Ishikawa (cell line): ENCODE data around the gene GRAMD1B.

Source experiments
- CEBPB ChIP-seq: IDR thresholded peaks from 2 replicates; pipeline ENCODE4 v1.6.1; 2012
- CREB1 ChIP-seq: IDR thresholded peaks from 2 replicates; pipeline ENCODE4 v1.6.1; 2012; ENCODE audit warnings: low read depth
- EGR1 ChIP-seq: IDR thresholded peaks from 2 replicates; pipeline ENCODE4 v1.6.1; 2012
- EP300 ChIP-seq: IDR thresholded peaks from 2 replicates; pipeline ENCODE4 v1.6.1; 2012; ENCODE audit warnings: borderline replicate concordance
- FOXM1 ChIP-seq: IDR thresholded peaks from 2 replicates; pipeline ENCODE4 v1.6.1; 2012; ENCODE audit warnings: low read depth, borderline replicate concordance
- NFIC ChIP-seq: IDR thresholded peaks from 2 replicates; pipeline ENCODE4 v1.6.1; 2012
- RAD21 ChIP-seq: IDR thresholded peaks from 2 replicates; pipeline ENCODE4 v1.6.1; 2012; ENCODE audit warnings: low read depth
- TAF1 ChIP-seq: IDR thresholded peaks from 2 replicates; pipeline ENCODE4 v1.6.1; 2012; ENCODE audit warnings: low read depth, mild to moderate bottlenecking
- TCF12 ChIP-seq: IDR thresholded peaks from 2 replicates; pipeline ENCODE4 v1.6.1; 2012; ENCODE audit warnings: low read depth
- TEAD4 ChIP-seq: IDR thresholded peaks from 2 replicates; pipeline ENCODE4 v1.6.1; 2012
- YY1 ChIP-seq: IDR thresholded peaks from 2 replicates; pipeline ENCODE4 v1.6.1; 2012; ENCODE audit warnings: low read depth
- ZBTB7A ChIP-seq: IDR thresholded peaks from 2 replicates; pipeline ENCODE4 v1.6.1; 2012; ENCODE audit warnings: low read depth
- TF ChIP-seq, protein P1 (sequence below): IDR thresholded peaks from 2 replicates; pipeline ENCODE4 v1.6.1; 2012
- TF ChIP-seq, protein P2 (sequence below): IDR thresholded peaks from 2 replicates; pipeline ENCODE4 v1.6.1; 2012
- TF ChIP-seq, protein P3 (sequence below): IDR thresholded peaks from 2 replicates; pipeline ENCODE4 v1.6.1; 2012; ENCODE audit warnings: low read depth, mild to moderate bottlenecking

Gene GRAMD1B

DNA sequence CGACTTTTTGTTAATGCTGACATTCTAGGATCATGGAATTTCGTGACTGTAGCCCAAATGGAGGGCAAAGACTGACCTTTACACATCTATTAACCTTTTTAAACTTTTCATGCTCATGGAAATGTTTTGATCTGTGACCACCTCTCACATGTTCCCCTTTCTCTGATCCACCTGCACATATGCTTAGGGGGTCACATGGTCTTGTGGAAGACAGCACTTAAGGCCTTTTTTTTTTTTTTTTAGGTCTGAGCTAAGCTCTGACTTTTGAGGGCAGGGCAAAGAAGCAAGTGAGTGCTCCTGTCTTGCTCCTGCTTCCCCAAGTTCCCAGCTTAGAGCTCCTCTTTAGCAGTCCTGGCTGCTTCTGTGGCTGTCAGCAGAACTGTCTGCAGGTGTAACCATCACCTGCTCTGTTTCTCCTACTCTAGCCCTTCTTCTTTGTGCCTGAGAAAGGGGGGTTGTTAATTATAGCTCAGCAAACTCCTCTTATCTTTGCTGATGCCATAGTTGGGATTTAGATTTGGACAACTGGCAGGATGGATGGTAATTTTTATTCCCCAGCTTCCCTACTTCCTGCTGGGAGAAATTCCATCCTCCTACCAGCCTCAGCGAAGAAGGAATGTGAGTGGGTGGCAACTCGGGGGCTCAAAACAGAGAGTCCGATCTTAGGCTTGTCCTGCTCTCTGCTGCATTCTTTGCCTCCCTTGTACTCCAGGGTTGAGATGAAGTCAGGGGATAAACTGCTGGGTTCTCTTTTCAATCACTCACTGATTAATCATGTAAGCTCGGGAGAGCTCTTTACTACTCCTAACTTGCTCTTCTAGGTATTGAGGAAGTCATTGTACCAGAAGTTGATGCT lies 64.4 kb downstream of the GRAMD1B start:
- TF ChIP-seq TCF12 (no peak), RAD21 (no peak), ZBTB7A (no peak), NFIC (no peak), YY1 (no peak), CREB1 (no peak), EP300 (no peak), TEAD4 (no peak), TAF1 (no peak), FOXM1 (no peak), CEBPB (no peak), EGR1 (no peak)
- TF ChIP-seq, protein P1, sequence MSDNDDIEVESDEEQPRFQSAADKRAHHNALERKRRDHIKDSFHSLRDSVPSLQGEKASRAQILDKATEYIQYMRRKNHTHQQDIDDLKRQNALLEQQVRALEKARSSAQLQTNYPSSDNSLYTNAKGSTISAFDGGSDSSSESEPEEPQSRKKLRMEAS, result no peak
- TF ChIP-seq, protein P2, sequence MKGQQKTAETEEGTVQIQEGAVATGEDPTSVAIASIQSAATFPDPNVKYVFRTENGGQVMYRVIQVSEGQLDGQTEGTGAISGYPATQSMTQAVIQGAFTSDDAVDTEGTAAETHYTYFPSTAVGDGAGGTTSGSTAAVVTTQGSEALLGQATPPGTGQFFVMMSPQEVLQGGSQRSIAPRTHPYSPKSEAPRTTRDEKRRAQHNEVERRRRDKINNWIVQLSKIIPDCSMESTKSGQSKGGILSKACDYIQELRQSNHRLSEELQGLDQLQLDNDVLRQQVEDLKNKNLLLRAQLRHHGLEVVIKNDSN, result no peak
- TF ChIP-seq, protein P3, sequence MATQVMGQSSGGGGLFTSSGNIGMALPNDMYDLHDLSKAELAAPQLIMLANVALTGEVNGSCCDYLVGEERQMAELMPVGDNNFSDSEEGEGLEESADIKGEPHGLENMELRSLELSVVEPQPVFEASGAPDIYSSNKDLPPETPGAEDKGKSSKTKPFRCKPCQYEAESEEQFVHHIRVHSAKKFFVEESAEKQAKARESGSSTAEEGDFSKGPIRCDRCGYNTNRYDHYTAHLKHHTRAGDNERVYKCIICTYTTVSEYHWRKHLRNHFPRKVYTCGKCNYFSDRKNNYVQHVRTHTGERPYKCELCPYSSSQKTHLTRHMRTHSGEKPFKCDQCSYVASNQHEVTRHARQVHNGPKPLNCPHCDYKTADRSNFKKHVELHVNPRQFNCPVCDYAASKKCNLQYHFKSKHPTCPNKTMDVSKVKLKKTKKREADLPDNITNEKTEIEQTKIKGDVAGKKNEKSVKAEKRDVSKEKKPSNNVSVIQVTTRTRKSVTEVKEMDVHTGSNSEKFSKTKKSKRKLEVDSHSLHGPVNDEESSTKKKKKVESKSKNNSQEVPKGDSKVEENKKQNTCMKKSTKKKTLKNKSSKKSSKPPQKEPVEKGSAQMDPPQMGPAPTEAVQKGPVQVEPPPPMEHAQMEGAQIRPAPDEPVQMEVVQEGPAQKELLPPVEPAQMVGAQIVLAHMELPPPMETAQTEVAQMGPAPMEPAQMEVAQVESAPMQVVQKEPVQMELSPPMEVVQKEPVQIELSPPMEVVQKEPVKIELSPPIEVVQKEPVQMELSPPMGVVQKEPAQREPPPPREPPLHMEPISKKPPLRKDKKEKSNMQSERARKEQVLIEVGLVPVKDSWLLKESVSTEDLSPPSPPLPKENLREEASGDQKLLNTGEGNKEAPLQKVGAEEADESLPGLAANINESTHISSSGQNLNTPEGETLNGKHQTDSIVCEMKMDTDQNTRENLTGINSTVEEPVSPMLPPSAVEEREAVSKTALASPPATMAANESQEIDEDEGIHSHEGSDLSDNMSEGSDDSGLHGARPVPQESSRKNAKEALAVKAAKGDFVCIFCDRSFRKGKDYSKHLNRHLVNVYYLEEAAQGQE, result no peak

DNA sequence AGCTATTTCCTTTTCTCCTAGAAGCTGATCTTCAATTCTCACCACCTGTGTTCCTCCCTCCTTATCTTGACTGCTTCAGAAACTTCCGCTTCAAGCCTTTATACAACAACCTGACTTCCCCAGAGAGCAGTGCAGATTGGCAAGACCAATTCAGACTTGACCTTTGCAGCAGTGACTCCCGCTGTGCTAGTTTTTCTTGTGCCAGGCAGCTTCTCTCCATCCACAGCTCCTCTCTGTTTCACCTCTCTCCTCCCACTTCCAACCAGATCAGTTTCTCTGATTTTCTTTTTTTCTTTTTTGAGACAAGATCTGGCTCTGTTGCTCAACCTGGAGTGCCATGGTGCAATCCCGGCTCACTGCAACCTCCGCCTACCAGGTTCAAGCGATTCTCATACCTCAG lies 74.3 kb downstream of the GRAMD1B start:
- TF ChIP-seq EP300 (no peak), TAF1 (no peak), TCF12 (no peak), ZBTB7A (no peak), EGR1 (no peak)
- TF ChIP-seq, protein P1, result no peak

DNA sequence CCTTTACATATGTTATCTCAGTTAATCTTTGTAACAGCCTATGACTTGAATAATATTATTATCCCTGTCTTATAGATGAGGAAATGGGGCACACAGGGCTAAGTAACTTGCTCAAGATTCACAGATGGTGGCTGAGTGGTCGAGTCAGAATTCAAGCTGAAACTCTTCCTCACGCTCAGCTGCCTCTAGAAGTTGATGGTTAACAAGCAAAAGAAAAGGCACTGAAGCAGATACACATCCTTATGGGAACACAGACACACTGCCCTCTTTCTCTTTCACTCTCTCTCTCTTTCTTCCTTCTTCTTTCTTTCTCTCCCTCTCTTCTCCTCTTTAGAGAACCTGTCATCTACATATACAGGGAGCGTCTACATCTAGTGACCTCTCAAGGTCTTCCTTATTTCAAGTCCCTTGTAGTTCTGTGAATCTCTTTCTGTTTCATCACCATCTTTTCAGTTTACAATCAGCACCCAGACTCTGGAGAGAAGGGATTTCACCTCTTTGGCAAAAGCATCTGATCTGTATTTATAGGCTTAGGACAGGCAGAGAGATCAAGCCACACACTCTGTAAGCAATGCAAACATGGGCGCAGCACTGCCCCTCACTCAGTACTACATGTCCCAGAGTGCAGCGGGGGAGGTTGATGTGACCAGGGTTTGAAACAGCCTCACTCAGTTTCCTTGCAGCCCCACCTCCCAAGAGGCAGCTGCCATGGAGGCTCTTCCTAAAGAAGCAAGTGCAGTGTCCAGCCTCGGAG lies 75.7 kb downstream of the GRAMD1B start:
- TF ChIP-seq NFIC, result no peak
- TF ChIP-seq, protein P1, result no peak

DNA sequence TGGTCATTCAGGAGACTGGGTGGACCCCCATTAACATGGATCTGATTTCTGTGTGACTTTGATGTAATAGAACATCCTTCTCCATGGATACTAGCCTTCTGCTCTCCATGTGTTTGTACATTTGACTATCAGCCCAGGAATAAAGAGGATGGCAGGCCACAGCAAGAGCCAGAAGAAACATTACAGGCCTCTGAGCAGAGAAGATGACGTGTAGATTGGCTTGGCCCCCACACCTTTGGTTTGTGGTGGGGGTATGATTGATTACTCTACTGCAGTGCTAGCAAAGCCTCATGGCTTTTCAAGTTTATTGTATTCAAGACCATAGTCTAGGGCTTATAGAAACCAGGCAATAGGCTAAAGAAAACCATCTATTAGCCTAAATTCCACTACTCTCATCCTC lies 77.0 kb downstream of the GRAMD1B start:
- TF ChIP-seq, protein P2, result no peak
- TF ChIP-seq TCF12 (no peak), RAD21 (no peak), EP300 (no peak), TEAD4 (no peak)

DNA sequence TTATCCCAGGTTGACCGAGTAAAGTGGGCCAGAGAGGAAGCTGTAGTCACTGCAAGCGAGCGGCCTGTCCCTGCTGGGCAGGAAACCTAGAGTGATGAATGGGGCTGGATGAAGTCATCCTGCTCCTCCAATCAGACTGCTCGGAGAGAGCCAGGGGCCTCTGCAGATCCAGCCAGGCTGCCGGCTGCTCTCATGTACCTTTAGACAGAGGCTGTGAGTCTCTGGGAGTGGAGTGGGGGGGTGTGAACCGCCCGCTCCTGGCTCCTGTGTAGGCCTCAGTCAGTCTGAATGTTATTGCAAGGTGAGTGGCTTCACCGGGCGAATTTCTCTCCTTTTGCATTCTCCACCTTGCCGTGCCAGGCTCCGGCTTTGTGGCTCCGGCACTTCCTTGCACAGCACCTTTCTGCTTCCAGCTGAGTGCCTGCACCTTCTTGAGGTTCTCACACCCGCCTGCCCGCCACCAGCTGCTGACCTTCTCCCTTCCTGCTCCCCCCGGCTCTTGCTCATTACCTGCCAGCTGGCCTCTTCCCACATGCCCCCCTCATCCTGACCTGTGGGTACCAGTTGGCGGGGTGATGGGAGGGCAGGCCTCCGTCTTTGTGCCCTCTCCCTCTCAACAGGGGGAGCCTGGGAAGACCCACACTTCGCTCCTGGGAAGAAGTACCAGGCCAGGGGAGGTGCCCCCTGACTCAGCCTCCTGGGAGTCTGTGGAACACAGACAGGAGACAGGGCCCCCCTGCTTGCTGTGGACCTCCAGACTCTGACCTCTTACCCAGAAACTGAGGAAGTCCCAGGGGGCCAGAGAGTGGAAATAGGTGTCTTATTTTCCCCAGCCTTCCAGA lies 79.9 kb downstream of the GRAMD1B start:
- TF ChIP-seq YY1 (no peak), RAD21 (no peak), ZBTB7A (no peak), TEAD4 (no peak), EGR1 (no peak), FOXM1 (no peak), TCF12 (no peak), EP300 (no peak), TAF1 (no peak)
- TF ChIP-seq, protein P2, result no peak
- TF ChIP-seq, protein P1, result no peak

DNA sequence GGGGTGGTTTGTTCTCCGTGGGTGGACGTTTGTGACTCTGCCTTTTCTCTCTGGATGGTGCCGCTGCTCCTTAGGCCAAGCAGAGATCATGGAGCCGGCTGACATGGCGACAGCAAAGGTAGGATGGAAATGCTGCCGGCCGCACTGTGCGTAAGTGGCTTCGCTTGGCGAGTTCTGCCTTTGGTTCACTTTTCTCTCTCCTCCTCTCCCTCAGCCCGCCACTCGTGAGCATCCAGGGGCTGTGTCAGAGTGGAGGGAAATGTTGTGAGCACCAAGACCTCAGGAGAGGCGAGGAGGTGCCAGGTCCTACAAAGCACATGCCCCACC lies 80.5 kb downstream of the GRAMD1B start:
- TF ChIP-seq, protein P1, result no peak
- TF ChIP-seq EP300 (no peak), ZBTB7A (no peak), CEBPB (no peak), TEAD4 (no peak), CREB1 (no peak), TCF12 (no peak), RAD21 (no peak), TAF1 (no peak)
- TF ChIP-seq, protein P3, result no peak
